ENCODE results near the gene CACFD1.

GRCh38 chr9:133455936-133456335 lies 3.8 kb upstream of the CACFD1 start:
- TF ChIP-seq CTCF (IDR thresholded peaks at IDR 0.05 in 2 of 3, conservative IDR thresholded peaks at IDR 0.05 in 1 of 3; ENCODE audit: borderline replicate concordance in 1 of 3, insufficient read depth in 1 of 3, low read depth in 2 of 3, low read length in 2 of 3) (no peak), POLR2AphosphoS5 (IDR thresholded peaks at IDR 0.05; ENCODE audit: low read depth, low read length) (no peak), RAD21 (IDR thresholded peaks at IDR 0.05; ENCODE audit: low read depth) (no peak), EZH2phosphoT487 (IDR thresholded peaks at IDR 0.05; ENCODE audit: borderline replicate concordance) (no peak)
